CD4-positive, alpha-beta T cell treated with Interferon alpha-2 for 1 hour (primary cell): Measurements from ENCODE around the gene MPZL1.
"Not testable (repeated sequence)": the region's sequence is repeated elsewhere in the genome, so short reads cannot be mapped to it uniquely, and the experiment has no call there.

Experiments used
- DNase-seq, 2 donors: peaks; one replicate each; pipeline ENCODE4 v3.0.0-alpha.2; 2020 to 2022

Gene MPZL1

GRCh38 chr1:167719715-167720421 lies 1.9 kb upstream of the MPZL1 start:
- not testable (repeated sequence) for DNase-seq

GRCh38 chr1:167720965-167721616 lies 691 bp upstream of the MPZL1 start:
- DNase-seq = no peak

GRCh38 chr1:167722152-167722869 lies 529 bp downstream of the MPZL1 start:
- DNase-seq = no peak

DNA sequence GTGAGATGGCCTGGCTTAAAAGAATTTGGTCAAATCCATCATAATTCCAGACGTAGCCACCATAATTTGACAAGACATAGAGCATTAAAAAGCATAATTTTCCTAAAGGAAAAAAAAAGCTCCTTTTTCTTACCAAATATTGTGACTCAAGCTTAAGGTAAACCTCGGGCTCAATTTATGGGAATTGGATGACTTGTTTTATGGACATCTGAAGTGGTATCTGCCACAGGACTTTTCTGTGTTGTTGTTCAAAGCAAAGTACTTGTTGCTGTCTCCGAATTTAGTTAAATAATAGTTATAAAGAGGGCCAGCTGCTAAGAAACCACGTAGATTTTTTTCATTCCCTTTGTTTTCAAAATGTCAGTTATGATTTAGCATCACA lies 1.1 kb downstream of the MPZL1 start:
- DNase-seq = no peak

DNA sequence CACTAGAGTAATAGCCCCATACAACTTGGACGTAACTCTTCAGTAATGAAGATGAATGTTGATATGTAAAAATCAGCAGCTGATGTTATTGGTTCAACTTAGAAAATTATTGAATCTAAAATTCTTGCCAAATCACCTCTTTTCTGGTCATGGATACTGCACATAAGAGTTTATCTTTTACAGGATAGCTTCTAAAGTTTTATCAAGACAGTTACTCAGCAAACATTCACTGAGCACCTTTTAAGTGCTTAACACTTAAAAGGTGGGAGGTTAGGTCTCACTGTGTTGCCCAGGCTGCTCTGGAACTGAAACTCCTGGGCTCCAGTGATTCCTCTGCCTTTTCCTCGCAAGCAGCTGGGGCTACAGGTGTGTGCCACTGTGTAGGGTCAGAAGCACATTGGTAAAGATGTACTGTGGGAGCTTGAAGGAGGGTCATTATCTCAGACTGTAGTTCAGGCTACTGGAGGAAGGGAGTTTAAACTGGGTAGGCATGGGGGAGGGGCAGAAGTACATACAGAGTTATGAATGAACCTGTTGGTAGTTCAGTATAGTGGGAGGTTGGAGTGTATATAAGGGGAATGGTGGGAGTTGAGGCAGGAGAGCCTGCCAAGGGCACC lies 2.0 kb downstream of the MPZL1 start:
- no peak for DNase-seq

GRCh38 chr1:167726008-167726407 lies 4.2 kb downstream of the MPZL1 start:
- DNase-seq = no peak

DNA sequence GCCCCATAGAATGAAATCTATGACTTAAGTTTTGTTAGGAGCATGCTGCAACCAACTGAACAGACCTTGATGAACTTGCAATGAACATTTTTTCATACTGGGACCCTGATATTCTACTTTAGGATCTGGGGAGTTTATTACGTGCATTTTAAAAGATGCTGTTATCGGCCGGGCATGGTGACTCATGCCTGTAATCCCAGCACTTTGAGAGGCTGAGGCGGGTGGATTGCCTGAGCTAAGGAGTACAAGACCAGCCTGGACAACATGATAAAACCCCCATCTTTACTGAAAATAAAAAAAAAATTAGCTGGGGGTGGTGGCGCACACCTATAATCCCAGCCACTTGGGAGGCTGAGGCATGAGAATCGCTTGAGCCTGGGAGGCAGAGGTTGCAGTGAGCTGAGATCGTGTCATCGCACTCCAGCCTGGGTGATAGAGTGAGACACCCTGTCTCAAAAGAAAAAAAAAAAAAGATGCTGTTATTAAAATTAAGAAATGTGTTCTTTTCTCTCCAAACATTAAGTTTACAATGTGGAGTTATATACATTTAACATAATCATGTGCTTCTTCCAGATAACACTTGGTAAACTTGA lies 7.1 kb downstream of the MPZL1 start:
- DNase-seq = no peak

GRCh38 chr1:167734227-167734626 lies 12.4 kb downstream of the MPZL1 start:
- DNase-seq = no peak

GRCh38 chr1:167734841-167735240 lies 13.1 kb downstream of the MPZL1 start:
- no peak for DNase-seq

DNA sequence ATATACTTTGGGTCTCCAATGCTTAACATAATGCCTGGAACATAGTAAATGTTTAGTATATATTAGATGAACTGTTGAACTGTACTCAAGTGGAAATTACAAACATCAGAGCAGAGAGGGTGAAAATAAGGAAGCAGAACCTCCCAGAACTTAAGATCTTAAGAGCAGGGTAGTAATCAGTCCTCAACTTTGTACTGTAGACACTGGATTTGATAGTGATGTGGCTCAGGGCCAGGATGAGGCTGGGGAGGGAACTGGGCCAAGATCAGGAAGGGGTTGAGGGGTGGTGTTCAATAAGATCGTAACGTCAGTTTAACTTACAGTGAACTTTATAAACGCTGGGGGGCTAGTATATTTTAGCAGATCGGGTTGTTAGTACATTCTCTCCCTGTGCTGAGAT lies 15.4 kb downstream of the MPZL1 start:
- DNase-seq = no peak

- DNase-seq = no peak
These were observed 16.4 kb downstream of the MPZL1 start for GRCh38 chr1:167738158-167738557.

DNA sequence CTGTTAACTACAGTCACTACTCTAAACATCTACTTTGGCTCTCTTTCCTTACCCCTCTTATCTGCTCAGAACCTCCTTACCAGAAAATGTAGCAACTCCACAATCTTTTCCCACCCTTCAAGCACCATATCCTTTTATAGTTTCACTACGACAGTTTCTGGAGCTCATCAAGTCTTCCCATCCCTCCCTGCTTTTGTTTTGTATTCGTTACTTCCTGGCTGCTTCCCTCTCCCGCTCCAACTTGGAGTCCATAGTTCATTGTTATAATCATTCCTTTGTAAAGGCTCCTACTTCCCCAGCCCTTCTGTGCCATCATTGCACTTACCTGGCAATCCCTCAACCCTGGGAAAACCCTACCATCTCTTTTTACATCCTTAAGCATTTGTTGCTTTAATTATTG lies 18.0 kb downstream of the MPZL1 start:
- no peak for DNase-seq

GRCh38 chr1:167741103-167741502 lies 19.3 kb downstream of the MPZL1 start:
- DNase-seq = not testable (repeated sequence)

DNA sequence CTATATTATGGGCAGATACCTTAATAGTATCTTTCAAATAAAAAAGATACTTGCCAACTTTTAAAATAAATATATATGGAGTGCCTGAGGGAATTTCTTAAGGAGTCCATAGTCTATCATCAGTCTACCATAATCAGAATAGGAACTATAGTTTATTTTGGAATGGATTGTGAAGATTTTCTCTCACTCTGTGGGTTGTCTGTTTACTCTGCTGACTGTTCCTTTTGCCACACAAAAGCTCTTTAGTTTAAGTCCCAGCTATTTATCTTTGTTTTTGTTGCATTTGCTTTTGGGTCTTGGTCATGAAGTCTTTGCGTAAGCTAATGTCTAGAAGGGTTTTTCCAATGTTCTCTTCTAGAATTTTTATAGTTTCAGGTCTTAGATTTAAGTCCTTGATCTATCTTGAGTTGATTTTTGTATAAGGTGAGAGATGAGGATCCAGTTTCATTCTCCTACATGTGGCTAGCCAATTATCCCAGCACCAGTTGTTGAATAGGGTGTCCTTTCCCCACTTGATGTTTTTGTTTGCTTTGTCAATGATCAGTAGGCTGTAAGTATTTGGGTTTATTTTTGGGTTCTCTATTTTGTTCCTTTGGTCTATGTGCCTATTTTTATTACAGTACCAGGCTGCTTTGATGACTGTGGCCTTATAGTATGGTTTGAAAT lies 20.7 kb downstream of the MPZL1 start:
- DNase-seq = not testable (repeated sequence)

DNA sequence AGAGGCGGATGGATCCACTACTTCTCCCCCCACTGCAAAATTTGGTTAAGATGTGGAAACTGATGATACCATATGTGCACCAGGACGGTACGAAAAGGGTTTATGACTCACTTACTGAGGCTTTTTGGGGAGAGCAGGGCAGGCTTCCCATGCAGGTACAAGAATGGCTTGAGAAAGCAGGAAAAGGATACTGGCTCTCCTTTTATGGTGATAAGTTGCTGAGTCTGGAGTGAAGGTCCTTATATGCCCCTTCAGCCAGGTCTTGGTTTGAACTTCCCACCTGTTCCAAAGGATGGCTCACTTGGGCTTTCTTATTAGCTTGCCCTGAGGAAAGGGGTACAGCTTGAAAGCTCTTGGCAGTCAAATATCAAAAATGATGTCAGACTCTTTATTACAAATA lies 23.1 kb downstream of the MPZL1 start:
- DNase-seq = no peak

- no peak for DNase-seq
These were observed 24.4 kb downstream of the MPZL1 start for GRCh38 chr1:167746013-167746672.

DNA sequence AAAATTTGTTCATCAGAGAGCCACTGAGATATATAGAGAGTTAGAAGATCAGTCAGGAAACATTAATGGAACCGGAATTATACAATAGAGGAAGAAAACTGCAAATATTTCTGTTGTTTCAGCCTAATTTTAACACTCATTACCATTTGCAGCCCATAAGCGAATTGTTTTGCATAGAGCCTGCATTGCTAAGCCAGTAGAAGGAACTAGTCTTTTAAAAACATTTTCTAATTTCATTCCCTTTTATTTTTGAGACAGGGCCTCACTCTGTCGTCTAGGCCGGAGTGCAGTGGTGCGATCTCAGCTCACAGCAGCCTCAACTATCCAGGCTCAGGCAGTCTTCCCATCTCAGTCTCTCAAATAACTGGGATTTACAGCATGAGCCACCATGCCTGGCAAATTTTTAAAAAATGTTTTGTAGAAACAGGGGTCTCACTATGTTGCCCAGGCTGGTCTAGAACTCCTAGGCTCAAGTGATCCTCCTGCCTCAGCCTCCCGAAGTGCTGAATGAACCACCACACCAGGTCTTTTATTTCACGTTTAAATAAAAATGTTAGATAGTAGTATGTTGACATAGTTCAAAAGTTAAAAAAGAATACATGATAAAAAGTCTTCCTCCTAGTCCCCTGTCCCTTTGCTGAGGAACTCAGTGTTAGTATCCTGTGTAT lies 25.3 kb downstream of the MPZL1 start:
- DNase-seq = no peak

- DNase-seq = no peak
These were observed 26.2 kb downstream of the MPZL1 start for GRCh38 chr1:167747988-167748387.

GRCh38 chr1:167748906-167749305 lies 27.1 kb downstream of the MPZL1 start:
- DNase-seq = no peak

DNA sequence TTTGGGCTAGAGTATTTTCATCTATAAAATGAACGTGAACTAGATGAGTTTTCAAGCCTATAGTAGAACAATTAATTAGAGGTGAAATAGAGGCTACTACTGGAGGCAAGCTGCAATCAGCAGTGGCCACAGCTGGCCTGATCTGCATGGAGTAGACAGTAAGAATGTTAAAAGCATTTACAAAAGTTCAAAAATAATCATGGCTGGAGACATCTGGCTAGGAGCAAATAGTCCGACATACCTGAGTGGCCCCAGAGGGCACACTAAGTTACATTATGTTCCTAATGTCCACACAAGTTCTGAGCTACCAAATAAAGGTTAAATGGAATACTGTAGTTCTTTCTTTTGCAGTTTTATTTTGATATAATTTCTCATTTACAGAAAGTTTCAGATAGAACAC lies 28.0 kb downstream of the MPZL1 start:
- DNase-seq = no peak

GRCh38 chr1:167750641-167751040 lies 28.9 kb downstream of the MPZL1 start:
- DNase-seq = no peak

GRCh38 chr1:167751676-167752075 lies 29.9 kb downstream of the MPZL1 start:
- DNase-seq = no peak
